Measurements from ENCODE around the gene BHMT2. TPM values are rescaled to one million over a fixed set of nuclear protein-coding genes. Genes with fewer than 3 reads are reported as not detected.
A peak's percentile ranks its signal among the peaks of the same experiment; 100 is the strongest.

BHMT2 gene
- total RNA-seq, 1 experiment from 2014 or later = not detected

- Histone ChIP-seq H2AFZ (ENCODE audit: low read length) (no peak overlapping the region), H3K9me2 (replicated peaks; ENCODE audit: low read length) (no peaks in the 10 kb centered on the region), H3K4me1 (ENCODE audit: insufficient read depth, low read length) (no peaks in the 10 kb centered on the region), H4K20me1 (ENCODE audit: low read length) (no peaks in the 10 kb centered on the region), H3K9me3 (ENCODE audit: low read length) (no peaks in the 10 kb centered on the region), H3K27me3 (ENCODE audit: low read length) (no peaks in the 10 kb centered on the region), H3F3A (ENCODE audit: low read length, unreplicated experiment) (no peaks in the 10 kb centered on the region), H3K79me2 (ENCODE audit: low read length) (no peaks in the 10 kb centered on the region), H3K4me3 (ENCODE audit: low read length) (no peak overlapping the region), H3K9ac (ENCODE audit: low read length) (no peak overlapping the region), H3K4me2 (ENCODE audit: low read length) (no peak overlapping the region), H3K36me3 (ENCODE audit: low read depth, low read length) (no peaks in the 10 kb centered on the region), H3K27ac (ENCODE audit: low read length) (no peak overlapping the region)
- ATAC-seq (no peak), DNase-seq (no peak)
- intact Hi-C loops (cut with micrococcal nuclease) = no loop called here
- CTCF ChIA-PET = no interaction called here
- no TSS peak for BruUV-seq (replicated peaks)
- POLR2A ChIA-PET (ENCODE audit: unreplicated experiment) = no interaction called here
- no peak for TF ChIP-seq EZH2phosphoT487 (IDR thresholded peaks at IDR 0.05; ENCODE audit: borderline replicate concordance, low read length)
- TF ChIP-seq EZH2 (IDR thresholded peaks at IDR 0.05; ENCODE audit: low read length, unreplicated experiment) = no peak
- no peak for TF ChIP-seq CTCF (conservative IDR thresholded peaks at IDR 0.05; ENCODE audit: low read depth, low read length)
Observed at GRCh38 chr5:79059674-79060073, 9.9 kb upstream of the BHMT2 start.

- Histone ChIP-seq H2AFZ (ENCODE audit: low read length) (no peak overlapping the region), H3K4me3 (ENCODE audit: low read length) (no peak overlapping the region), H3K9me3 (ENCODE audit: low read length) (no peaks in the 10 kb centered on the region), H3K36me3 (ENCODE audit: low read depth, low read length) (no peaks in the 10 kb centered on the region), H4K20me1 (ENCODE audit: low read length) (no peaks in the 10 kb centered on the region), H3K79me2 (ENCODE audit: low read length) (no peaks in the 10 kb centered on the region), H3K27me3 (ENCODE audit: low read length) (no peaks in the 10 kb centered on the region), H3K4me2 (ENCODE audit: low read length) (no peak overlapping the region), H3K9ac (ENCODE audit: low read length) (no peak overlapping the region), H3K4me1 (ENCODE audit: insufficient read depth, low read length) (no peaks in the 10 kb centered on the region), H3K9me2 (replicated peaks; ENCODE audit: low read length) (no peaks in the 10 kb centered on the region), H3F3A (ENCODE audit: low read length, unreplicated experiment) (no peaks in the 10 kb centered on the region), H3K27ac (ENCODE audit: low read length) (no peak overlapping the region)
- ChIA-PET CTCF (interaction anchor here (1.0 kb wide), 1 partner anchor 71 kb away, joined by 3 read pairs; no protein-coding TSS in a partner anchor), POLR2A (ENCODE audit: unreplicated experiment) (interaction anchor here (0.7 kb wide), 1 partner anchor 1371 kb away, joined by 8 read pairs; no protein-coding TSS in a partner anchor)
- intact Hi-C loops (cut with micrococcal nuclease) = no loop called here
- no TSS peak for BruUV-seq (replicated peaks)
- DNase-seq = peak; percentile 23
- no peak for ATAC-seq
- TF ChIP-seq EZH2phosphoT487 (IDR thresholded peaks at IDR 0.05; ENCODE audit: borderline replicate concordance, low read length) = no peak
- TF ChIP-seq CTCF (conservative IDR thresholded peaks at IDR 0.05; ENCODE audit: low read depth, low read length) = no peak
- TF ChIP-seq EZH2 (IDR thresholded peaks at IDR 0.05; ENCODE audit: low read length, unreplicated experiment) = no peak
Observed at GRCh38 chr5:79062436-79062835, 7.1 kb upstream of the BHMT2 start.

- no peaks in the 10 kb centered on the region for H3K27me3 ChIP-seq (ENCODE audit: low read length)
- H3K9me2 ChIP-seq (replicated peaks; ENCODE audit: low read length) = no peaks in the 10 kb centered on the region
- no peaks in the 10 kb centered on the region for H4K20me1 ChIP-seq (ENCODE audit: low read length)
- ATAC-seq = no peak
- ChIA-PET POLR2A (ENCODE audit: unreplicated experiment) (interaction anchor here (0.6 kb wide), 1 partner anchor 1208 kb away, joined by 5 read pairs; no protein-coding TSS in a partner anchor), CTCF (no interaction called here)
- no peak overlapping the region for H2AFZ ChIP-seq (ENCODE audit: low read length)
- TF ChIP-seq EZH2phosphoT487 (IDR thresholded peaks at IDR 0.05; ENCODE audit: borderline replicate concordance, low read length) (no peak), CTCF (conservative IDR thresholded peaks at IDR 0.05; ENCODE audit: low read depth, low read length) (no peak), EZH2 (IDR thresholded peaks at IDR 0.05; ENCODE audit: low read length, unreplicated experiment) (no peak)
- no peak overlapping the region for H3K27ac ChIP-seq (ENCODE audit: low read length)
- no peaks in the 10 kb centered on the region for H3K79me2 ChIP-seq (ENCODE audit: low read length)
- 0 out of 2 replicates have a peak, but pooled peaks cover 4% of the 10 kb centered on the region for H3K9me3 ChIP-seq (ENCODE audit: low read length)
- no peaks in the 10 kb centered on the region for H3K36me3 ChIP-seq (ENCODE audit: low read depth, low read length)
- no peaks in the 10 kb centered on the region for H3F3A ChIP-seq (ENCODE audit: low read length, unreplicated experiment)
- no peak overlapping the region for H3K4me3 ChIP-seq (ENCODE audit: low read length)
- intact Hi-C loops (cut with micrococcal nuclease) = no loop called here
- H3K9ac ChIP-seq (ENCODE audit: low read length) = no peak overlapping the region
- H3K4me1 ChIP-seq (ENCODE audit: insufficient read depth, low read length) = peaks cover 8% of the 10 kb centered on the region; the same call in 1 of the 2 replicates
- H3K4me2 ChIP-seq (ENCODE audit: low read length) = no peak overlapping the region
- DNase-seq = no peak
- BruUV-seq (replicated peaks) = no TSS peak
Observed at GRCh38 chr5:79070350-79070667, 742 bp downstream of the BHMT2 start.

All from PC-3 (cell line).